ENCODE data around the gene NENF. TPM values are rescaled to one million over a fixed set of nuclear protein-coding genes. Genes with fewer than 3 reads are reported as not detected.

The NENF gene
- total RNA-seq, 3 donors from 2014 or later (not counting 1 experiment from before 2014, with no cell fraction given), result 7.2 to 14.0 (median 12.2) TPM

DNA sequence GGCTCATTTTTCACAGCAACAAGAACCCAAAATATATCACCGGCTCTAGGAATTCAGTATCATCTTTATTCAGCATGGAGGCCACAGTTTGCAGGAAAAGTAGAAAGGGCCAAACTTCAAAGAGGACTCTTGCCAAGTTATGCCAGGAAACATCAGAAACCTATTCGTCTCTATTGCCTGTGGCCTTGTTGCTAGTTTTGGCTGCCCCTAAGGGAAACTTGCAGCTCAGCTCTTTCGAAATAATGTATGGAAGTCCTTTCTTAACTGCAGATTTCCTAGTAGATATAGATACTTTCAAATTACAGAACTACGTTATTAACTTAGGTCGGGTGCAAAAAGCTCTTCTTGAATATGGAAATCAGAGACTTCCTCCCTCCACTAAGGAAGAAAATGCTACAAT is 4.2 kb upstream of the NENF start:
- Mint-ChIP-seq H3K36me3 (no peaks in the 10 kb centered on the region), H3K9me3 (no peaks in the 10 kb centered on the region), H3K4me1 (peaks cover 2 to 4% of the 10 kb centered on the region in 2 donors), H3K27ac (no peak overlapping the region), H3K27me3 (ENCODE audit: low read depth in 2 of 2) (peaks cover 17 to 21% of the 10 kb centered on the region in 2 donors), H3K4me3 (no peak overlapping the region)
- TF ChIP-seq, protein P1, sequence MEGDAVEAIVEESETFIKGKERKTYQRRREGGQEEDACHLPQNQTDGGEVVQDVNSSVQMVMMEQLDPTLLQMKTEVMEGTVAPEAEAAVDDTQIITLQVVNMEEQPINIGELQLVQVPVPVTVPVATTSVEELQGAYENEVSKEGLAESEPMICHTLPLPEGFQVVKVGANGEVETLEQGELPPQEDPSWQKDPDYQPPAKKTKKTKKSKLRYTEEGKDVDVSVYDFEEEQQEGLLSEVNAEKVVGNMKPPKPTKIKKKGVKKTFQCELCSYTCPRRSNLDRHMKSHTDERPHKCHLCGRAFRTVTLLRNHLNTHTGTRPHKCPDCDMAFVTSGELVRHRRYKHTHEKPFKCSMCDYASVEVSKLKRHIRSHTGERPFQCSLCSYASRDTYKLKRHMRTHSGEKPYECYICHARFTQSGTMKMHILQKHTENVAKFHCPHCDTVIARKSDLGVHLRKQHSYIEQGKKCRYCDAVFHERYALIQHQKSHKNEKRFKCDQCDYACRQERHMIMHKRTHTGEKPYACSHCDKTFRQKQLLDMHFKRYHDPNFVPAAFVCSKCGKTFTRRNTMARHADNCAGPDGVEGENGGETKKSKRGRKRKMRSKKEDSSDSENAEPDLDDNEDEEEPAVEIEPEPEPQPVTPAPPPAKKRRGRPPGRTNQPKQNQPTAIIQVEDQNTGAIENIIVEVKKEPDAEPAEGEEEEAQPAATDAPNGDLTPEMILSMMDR (IDR thresholded peaks at IDR 0.05), result no peak
- H3K9me3 ChIP-seq (ENCODE audit: control insufficient read depth, insufficient read depth, low read length), result no peaks in the 10 kb centered on the region
- intact Hi-C loops (cut with micrococcal nuclease), result no loop called here
- no peaks in the 10 kb centered on the region for H3K27me3 ChIP-seq (ENCODE audit: control insufficient read depth, insufficient read depth, low read length)
- WGBS (ENCODE audit: insufficient coverage), result 81% methylated on average over 2 of the region's 5 CpGs
- DNase-seq (no peak), ATAC-seq (no peak)
- no peaks in the 10 kb centered on the region for H3K36me3 ChIP-seq (ENCODE audit: control insufficient read depth, insufficient read depth, low read length)
- peaks cover 4% of the 10 kb centered on the region for H3K4me1 ChIP-seq (ENCODE audit: control insufficient read depth, insufficient read depth, low read length)
- H3K27ac ChIP-seq (ENCODE audit: low read length), result no peak overlapping the region
- no peak overlapping the region for H3K4me3 ChIP-seq (ENCODE audit: low read length)

DNA sequence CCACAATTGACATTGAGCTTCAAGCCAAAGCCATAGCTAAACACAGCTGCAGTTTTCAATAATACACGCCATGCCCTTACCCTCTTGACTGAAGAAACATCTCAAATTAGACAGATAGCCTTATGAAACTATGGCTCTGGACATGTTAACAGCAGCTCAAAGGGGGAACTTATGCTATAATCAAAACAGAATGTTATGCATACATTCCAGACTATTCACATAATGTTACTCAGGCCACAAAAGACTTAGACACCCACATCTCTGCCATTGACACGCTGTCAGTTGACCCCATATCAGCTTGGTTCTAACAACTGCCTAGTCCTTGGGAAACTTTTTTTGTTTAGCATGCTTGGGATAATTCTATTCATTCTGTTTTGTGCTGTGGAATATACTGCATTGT is 2.3 kb upstream of the NENF start:
- ATAC-seq (no peak), DNase-seq (no peak)
- intact Hi-C loops (cut with micrococcal nuclease), result no loop called here
- no peaks in the 10 kb centered on the region for H3K9me3 ChIP-seq (ENCODE audit: control insufficient read depth, insufficient read depth, low read length)
- peaks cover 4 to 9% of the 10 kb centered on the region in 2 donors for H3K4me1 Mint-ChIP-seq
- TF ChIP-seq, protein P1 (IDR thresholded peaks at IDR 0.05), result no peak
- H3K4me3 Mint-ChIP-seq, result no peak overlapping the region
- no peaks in the 10 kb centered on the region for H3K27me3 ChIP-seq (ENCODE audit: control insufficient read depth, insufficient read depth, low read length)
- peaks cover 7% of the 10 kb centered on the region for H3K4me1 ChIP-seq (ENCODE audit: control insufficient read depth, insufficient read depth, low read length)
- no peak overlapping the region for H3K4me3 ChIP-seq (ENCODE audit: low read length)
- H3K36me3 Mint-ChIP-seq, result no peaks in the 10 kb centered on the region
- H3K36me3 ChIP-seq (ENCODE audit: control insufficient read depth, insufficient read depth, low read length), result no peaks in the 10 kb centered on the region
- no peaks in the 10 kb centered on the region for H3K9me3 Mint-ChIP-seq
- no peak overlapping the region for H3K27ac ChIP-seq (ENCODE audit: low read length)
- peaks cover 4 to 7% of the 10 kb centered on the region in 2 donors for H3K27me3 Mint-ChIP-seq (ENCODE audit: low read depth in 2 of 2)
- H3K27ac Mint-ChIP-seq, result no peak overlapping the region
- WGBS (ENCODE audit: insufficient coverage), result 92% methylated on average over 2 of the region's 2 CpGs

DNA sequence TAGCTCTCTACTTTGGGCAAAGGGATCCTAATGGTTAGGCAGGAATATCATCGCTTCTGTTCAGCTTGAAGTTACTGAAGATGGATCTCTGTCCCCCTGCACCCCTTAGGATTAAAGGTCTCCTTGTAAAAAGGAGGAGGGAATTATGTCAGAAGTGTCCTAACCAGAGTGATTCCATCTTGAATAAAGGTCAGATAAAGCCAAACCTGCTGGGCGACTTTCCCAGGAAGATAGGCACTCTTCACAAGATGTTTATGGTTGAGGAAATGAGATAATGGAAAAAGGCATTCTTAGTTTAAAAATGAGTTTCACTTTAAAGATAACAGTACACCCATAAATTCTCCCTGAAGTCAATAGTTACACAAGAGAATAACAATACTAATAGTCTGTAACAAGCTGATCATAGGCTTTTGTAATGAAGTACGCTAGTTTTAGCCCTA is 1.7 kb upstream of the NENF start:
- no peaks in the 10 kb centered on the region for H3K9me3 Mint-ChIP-seq
- no peaks in the 10 kb centered on the region for H3K27me3 ChIP-seq (ENCODE audit: control insufficient read depth, insufficient read depth, low read length)
- no peaks in the 10 kb centered on the region for H3K36me3 Mint-ChIP-seq
- intact Hi-C loops (cut with micrococcal nuclease), result no loop called here
- H3K9me3 ChIP-seq (ENCODE audit: control insufficient read depth, insufficient read depth, low read length), result no peaks in the 10 kb centered on the region
- H3K4me3 Mint-ChIP-seq, result peak overlapping the region; percentile 68
- TF ChIP-seq, protein P1 (IDR thresholded peaks at IDR 0.05), result no peak
- WGBS (ENCODE audit: insufficient coverage), result 83% methylated on average over 3 of the region's 3 CpGs
- H3K27me3 Mint-ChIP-seq (ENCODE audit: low read depth in 2 of 2), result peaks cover 4 to 7% of the 10 kb centered on the region in 2 donors
- H3K36me3 ChIP-seq (ENCODE audit: control insufficient read depth, insufficient read depth, low read length), result no peaks in the 10 kb centered on the region
- H3K27ac ChIP-seq (ENCODE audit: low read length), result no peak overlapping the region
- no peak overlapping the region for H3K4me3 ChIP-seq (ENCODE audit: low read length)
- H3K4me1 ChIP-seq (ENCODE audit: control insufficient read depth, insufficient read depth, low read length), result peaks cover 7% of the 10 kb centered on the region
- H3K27ac Mint-ChIP-seq, result no peak overlapping the region
- ATAC-seq, result no peak
- H3K4me1 Mint-ChIP-seq, result peaks cover 4 to 9% of the 10 kb centered on the region in 2 donors
- no peak for DNase-seq

DNA sequence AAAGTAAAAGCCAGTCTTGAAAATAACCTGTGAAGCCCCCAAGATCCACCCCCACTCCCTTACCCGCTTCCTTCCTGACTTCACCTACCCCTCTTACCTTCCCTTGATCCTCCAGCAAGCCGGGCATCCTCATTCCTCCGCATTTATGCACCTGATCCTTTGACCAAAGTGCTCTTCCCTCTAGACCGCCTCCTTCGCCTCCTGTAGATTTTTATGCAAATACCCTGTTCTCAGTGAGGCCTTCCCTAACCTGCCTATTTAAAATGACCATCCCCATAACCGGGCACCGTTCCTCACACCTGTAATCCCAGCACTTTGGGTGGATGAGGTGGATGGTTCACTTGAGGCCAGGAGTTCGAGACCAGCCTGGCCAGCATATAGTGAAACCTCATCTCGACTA is 1.1 kb upstream of the NENF start:
- Histone ChIP-seq H3K36me3 (ENCODE audit: control insufficient read depth, insufficient read depth, low read length) (no peaks in the 10 kb centered on the region), H3K4me1 (ENCODE audit: control insufficient read depth, insufficient read depth, low read length) (peaks cover 7% of the 10 kb centered on the region), H3K4me3 (ENCODE audit: low read length) (no peak overlapping the region), H3K9me3 (ENCODE audit: control insufficient read depth, insufficient read depth, low read length) (no peaks in the 10 kb centered on the region), H3K27ac (ENCODE audit: low read length) (no peak overlapping the region), H3K27me3 (ENCODE audit: control insufficient read depth, insufficient read depth, low read length) (no peaks in the 10 kb centered on the region)
- H3K27me3 Mint-ChIP-seq (ENCODE audit: low read depth in 2 of 2), result peaks cover 4 to 7% of the 10 kb centered on the region in 2 donors
- H3K36me3 Mint-ChIP-seq, result no peaks in the 10 kb centered on the region
- WGBS (ENCODE audit: insufficient coverage), result 95% methylated on average over 7 of the region's 9 CpGs
- DNase-seq (no peak), ATAC-seq (no peak)
- intact Hi-C loops (cut with micrococcal nuclease), result loop anchor here (1.0 kb wide), 1 partner anchor 16 kb away; no protein-coding TSS in a partner anchor
- TF ChIP-seq, protein P1 (IDR thresholded peaks at IDR 0.05), result no peak
- peaks cover 4 to 9% of the 10 kb centered on the region in 2 donors for H3K4me1 Mint-ChIP-seq
- peak overlapping the region; percentile 68 for H3K4me3 Mint-ChIP-seq
- no peaks in the 10 kb centered on the region for H3K9me3 Mint-ChIP-seq
- no peak overlapping the region for H3K27ac Mint-ChIP-seq

All from natural killer cell (primary cell).